ENCODE data around the gene UBE2O.

- TF ChIP-seq CTCF (IDR thresholded peaks at IDR 0.05; ENCODE audit: borderline replicate concordance, extremely low read depth, low read length, poor library complexity, severe bottlenecking): no peak
- no peak for TF ChIP-seq EZH2 (IDR thresholded peaks at IDR 0.05; ENCODE audit: borderline replicate concordance, low read depth, low read length, severe bottlenecking)
Observed at GRCh38 chr17:76493505-76494167, 40.7 kb upstream of the UBE2O start.
